ENCODE measurements around the gene NAV2. TPM values are rescaled to one million over a fixed set of nuclear protein-coding genes. Genes with fewer than 3 reads are reported as not detected.

NAV2 gene
- polyA plus RNA-seq, 1 donor from 2014 or later: 3.0 TPM

DNA sequence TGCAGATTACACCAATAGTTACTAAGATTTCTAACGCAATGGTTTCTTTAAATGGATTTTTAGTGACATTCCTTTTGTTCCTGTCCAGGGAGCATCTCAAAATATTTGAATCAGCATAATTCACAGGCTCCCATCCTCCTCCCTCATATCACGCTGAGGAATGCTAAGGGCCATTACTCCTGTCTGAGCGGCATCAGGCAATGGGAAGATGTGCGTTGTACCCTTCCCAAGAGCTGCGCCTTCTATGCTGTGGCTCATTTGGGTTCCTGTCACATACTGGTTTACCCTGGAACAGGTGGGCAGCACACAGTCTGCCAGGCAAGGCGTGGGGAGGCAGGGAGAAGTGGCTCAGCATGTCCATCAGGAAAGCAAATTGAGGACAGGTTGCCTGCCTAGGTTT, 325.8 kb downstream of the NAV2 start:
- H3K36me3 ChIP-seq (ENCODE audit: insufficient read depth, low read length): no peaks in the 10 kb centered on the region
- H3K9me3 ChIP-seq (ENCODE audit: low read length): no peaks in the 10 kb centered on the region
- no peak for TF ChIP-seq REST (IDR thresholded peaks at IDR 0.05; ENCODE audit: borderline replicate concordance)
- no peak for TF ChIP-seq SMC3 (conservative IDR thresholded peaks at IDR 0.05; ENCODE audit: poor library complexity)
- no peak for TF ChIP-seq TAF1 (IDR thresholded peaks at IDR 0.05; ENCODE audit: low read depth)
- no peak for TF ChIP-seq EP300 (conservative IDR thresholded peaks at IDR 0.05; ENCODE audit: poor library complexity, severe bottlenecking)
- no peak overlapping the region for H3K4me2 ChIP-seq (ENCODE audit: low read length)
- no peaks in the 10 kb centered on the region for H3K9me2 ChIP-seq (ENCODE audit: insufficient read depth, low read length)
- no peak overlapping the region for H3K9ac ChIP-seq (ENCODE audit: low read length)
- H3K79me2 ChIP-seq (replicated peaks; ENCODE audit: insufficient read depth, low read length): no peaks in the 10 kb centered on the region
- H4K20me1 ChIP-seq (ENCODE audit: insufficient read depth): no peaks in the 10 kb centered on the region
- H3K27ac ChIP-seq (ENCODE audit: low read length): no peak overlapping the region
- no peak overlapping the region for H2AFZ ChIP-seq (ENCODE audit: low read depth, low read length)
- H3F3A ChIP-seq (ENCODE audit: insufficient read depth, low read length, poor library complexity, severe bottlenecking): no peaks in the 10 kb centered on the region
- H3K4me3 ChIP-seq (ENCODE audit: low read length): no peak overlapping the region
- H3K27me3 ChIP-seq (ENCODE audit: insufficient read depth, low read depth, low read length): no peaks in the 10 kb centered on the region

- Histone ChIP-seq H3K36me3 (ENCODE audit: insufficient read depth, low read length) (no peaks in the 10 kb centered on the region), H3K27ac (ENCODE audit: low read length) (no peak overlapping the region), H4K20me1 (ENCODE audit: insufficient read depth) (no peaks in the 10 kb centered on the region), H3K4me2 (ENCODE audit: low read length) (no peak overlapping the region), H3K27me3 (ENCODE audit: insufficient read depth, low read depth, low read length) (no peaks in the 10 kb centered on the region), H3K9ac (ENCODE audit: low read length) (no peak overlapping the region), H3K4me3 (ENCODE audit: low read length) (no peak overlapping the region), H3F3A (ENCODE audit: insufficient read depth, low read length, poor library complexity, severe bottlenecking) (no peaks in the 10 kb centered on the region), H2AFZ (ENCODE audit: low read depth, low read length) (no peak overlapping the region), H3K9me2 (ENCODE audit: insufficient read depth, low read length) (no peaks in the 10 kb centered on the region), H3K79me2 (replicated peaks; ENCODE audit: insufficient read depth, low read length) (no peaks in the 10 kb centered on the region), H3K9me3 (ENCODE audit: low read length) (no peaks in the 10 kb centered on the region)
- TF ChIP-seq TAF1 (IDR thresholded peaks at IDR 0.05; ENCODE audit: low read depth): no peak
- no peak for TF ChIP-seq EZH2 (IDR thresholded peaks at IDR 0.05; ENCODE audit: borderline replicate concordance, insufficient read depth, low read length, poor library complexity, severe bottlenecking)
- no peak for TF ChIP-seq POLR2AphosphoS5 (IDR thresholded peaks at IDR 0.05)
- TF ChIP-seq SMC3 (conservative IDR thresholded peaks at IDR 0.05; ENCODE audit: poor library complexity): no peak
- TF ChIP-seq CTCF (IDR thresholded peaks at IDR 0.05; ENCODE audit: poor library complexity, severe bottlenecking): no peak
- no peak for TF ChIP-seq EP300 (conservative IDR thresholded peaks at IDR 0.05; ENCODE audit: poor library complexity, severe bottlenecking)
- TF ChIP-seq REST (IDR thresholded peaks at IDR 0.05; ENCODE audit: borderline replicate concordance): no peak
- TF ChIP-seq RAD21 (conservative IDR thresholded peaks at IDR 0.05): no peak
- TF ChIP-seq MXI1 (conservative IDR thresholded peaks at IDR 0.05; ENCODE audit: poor library complexity, severe bottlenecking): no peak
Measured at GRCh38 chr11:20038972-20039371, 326.3 kb downstream of the NAV2 start.

Data from neural cell (in vitro differentiated cells).